ENCODE data around the gene LONRF2.

DNA sequence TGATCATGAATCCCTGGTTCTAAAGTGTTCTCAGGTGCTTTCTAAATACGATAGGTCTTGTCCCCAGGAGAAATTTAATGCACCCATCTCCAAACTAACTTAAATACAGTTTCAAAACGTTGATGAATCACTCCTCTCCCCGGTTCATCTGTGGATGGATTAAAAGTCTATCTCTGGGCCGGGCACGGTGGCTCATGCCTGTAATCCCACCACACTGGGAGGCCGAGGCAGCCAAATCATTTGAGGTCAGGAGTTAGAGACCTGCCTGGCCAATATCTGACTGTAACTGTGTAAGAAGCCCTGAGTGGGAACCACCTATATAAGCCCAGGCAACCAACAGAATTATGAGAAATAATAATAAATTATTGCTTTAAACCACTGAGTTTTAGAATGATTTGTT lies 78.7 kb downstream of the LONRF2 start:
- TF ChIP-seq FOSB (CRISPR knock-in tag; IDR thresholded peaks at IDR 0.05) = no peak
- TF ChIP-seq TFCP2L1 (CRISPR knock-in tag; IDR thresholded peaks at IDR 0.05) = no peak
- TF ChIP-seq, protein P1, sequence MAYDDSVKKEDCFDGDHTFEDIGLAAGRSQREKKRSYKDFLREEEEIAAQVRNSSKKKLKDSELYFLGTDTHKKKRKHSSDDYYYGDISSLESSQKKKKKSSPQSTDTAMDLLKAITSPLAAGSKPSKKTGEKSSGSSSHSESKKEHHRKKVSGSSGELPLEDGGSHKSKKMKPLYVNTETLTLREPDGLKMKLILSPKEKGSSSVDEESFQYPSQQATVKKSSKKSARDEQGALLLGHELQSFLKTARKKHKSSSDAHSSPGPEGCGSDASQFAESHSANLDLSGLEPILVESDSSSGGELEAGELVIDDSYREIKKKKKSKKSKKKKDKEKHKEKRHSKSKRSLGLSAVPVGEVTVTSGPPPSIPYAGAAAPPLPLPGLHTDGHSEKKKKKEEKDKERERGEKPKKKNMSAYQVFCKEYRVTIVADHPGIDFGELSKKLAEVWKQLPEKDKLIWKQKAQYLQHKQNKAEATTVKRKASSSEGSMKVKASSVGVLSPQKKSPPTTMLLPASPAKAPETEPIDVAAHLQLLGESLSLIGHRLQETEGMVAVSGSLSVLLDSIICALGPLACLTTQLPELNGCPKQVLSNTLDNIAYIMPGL (CRISPR knock-in tag; IDR thresholded peaks at IDR 0.05; ENCODE audit: borderline replicate concordance) = no peak
- TF ChIP-seq, protein P2, sequence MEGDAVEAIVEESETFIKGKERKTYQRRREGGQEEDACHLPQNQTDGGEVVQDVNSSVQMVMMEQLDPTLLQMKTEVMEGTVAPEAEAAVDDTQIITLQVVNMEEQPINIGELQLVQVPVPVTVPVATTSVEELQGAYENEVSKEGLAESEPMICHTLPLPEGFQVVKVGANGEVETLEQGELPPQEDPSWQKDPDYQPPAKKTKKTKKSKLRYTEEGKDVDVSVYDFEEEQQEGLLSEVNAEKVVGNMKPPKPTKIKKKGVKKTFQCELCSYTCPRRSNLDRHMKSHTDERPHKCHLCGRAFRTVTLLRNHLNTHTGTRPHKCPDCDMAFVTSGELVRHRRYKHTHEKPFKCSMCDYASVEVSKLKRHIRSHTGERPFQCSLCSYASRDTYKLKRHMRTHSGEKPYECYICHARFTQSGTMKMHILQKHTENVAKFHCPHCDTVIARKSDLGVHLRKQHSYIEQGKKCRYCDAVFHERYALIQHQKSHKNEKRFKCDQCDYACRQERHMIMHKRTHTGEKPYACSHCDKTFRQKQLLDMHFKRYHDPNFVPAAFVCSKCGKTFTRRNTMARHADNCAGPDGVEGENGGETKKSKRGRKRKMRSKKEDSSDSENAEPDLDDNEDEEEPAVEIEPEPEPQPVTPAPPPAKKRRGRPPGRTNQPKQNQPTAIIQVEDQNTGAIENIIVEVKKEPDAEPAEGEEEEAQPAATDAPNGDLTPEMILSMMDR (IDR thresholded peaks at IDR 0.05) = no peak
- TF ChIP-seq CBX2 (IDR thresholded peaks at IDR 0.05; ENCODE audit: borderline replicate concordance, low read depth) = no peak
- no peak for TF ChIP-seq ZSCAN20 (CRISPR knock-in tag; IDR thresholded peaks at IDR 0.05)
- TF ChIP-seq MYC (IDR thresholded peaks at IDR 0.05; ENCODE audit: borderline replicate concordance, low read length) = no peak
- no peak for TF ChIP-seq RCOR1 (IDR thresholded peaks at IDR 0.05; ENCODE audit: low read depth, low read length)
- no peak for TF ChIP-seq JUNB (IDR thresholded peaks at IDR 0.05)
